ENCODE measurements around the gene RXYLT1.
"Not testable (repeated sequence)": the region's sequence is repeated elsewhere in the genome, so short reads cannot be mapped to it uniquely, and the experiment has no call there.

Gene RXYLT1, protein sequence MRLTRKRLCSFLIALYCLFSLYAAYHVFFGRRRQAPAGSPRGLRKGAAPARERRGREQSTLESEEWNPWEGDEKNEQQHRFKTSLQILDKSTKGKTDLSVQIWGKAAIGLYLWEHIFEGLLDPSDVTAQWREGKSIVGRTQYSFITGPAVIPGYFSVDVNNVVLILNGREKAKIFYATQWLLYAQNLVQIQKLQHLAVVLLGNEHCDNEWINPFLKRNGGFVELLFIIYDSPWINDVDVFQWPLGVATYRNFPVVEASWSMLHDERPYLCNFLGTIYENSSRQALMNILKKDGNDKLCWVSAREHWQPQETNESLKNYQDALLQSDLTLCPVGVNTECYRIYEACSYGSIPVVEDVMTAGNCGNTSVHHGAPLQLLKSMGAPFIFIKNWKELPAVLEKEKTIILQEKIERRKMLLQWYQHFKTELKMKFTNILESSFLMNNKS

DNA sequence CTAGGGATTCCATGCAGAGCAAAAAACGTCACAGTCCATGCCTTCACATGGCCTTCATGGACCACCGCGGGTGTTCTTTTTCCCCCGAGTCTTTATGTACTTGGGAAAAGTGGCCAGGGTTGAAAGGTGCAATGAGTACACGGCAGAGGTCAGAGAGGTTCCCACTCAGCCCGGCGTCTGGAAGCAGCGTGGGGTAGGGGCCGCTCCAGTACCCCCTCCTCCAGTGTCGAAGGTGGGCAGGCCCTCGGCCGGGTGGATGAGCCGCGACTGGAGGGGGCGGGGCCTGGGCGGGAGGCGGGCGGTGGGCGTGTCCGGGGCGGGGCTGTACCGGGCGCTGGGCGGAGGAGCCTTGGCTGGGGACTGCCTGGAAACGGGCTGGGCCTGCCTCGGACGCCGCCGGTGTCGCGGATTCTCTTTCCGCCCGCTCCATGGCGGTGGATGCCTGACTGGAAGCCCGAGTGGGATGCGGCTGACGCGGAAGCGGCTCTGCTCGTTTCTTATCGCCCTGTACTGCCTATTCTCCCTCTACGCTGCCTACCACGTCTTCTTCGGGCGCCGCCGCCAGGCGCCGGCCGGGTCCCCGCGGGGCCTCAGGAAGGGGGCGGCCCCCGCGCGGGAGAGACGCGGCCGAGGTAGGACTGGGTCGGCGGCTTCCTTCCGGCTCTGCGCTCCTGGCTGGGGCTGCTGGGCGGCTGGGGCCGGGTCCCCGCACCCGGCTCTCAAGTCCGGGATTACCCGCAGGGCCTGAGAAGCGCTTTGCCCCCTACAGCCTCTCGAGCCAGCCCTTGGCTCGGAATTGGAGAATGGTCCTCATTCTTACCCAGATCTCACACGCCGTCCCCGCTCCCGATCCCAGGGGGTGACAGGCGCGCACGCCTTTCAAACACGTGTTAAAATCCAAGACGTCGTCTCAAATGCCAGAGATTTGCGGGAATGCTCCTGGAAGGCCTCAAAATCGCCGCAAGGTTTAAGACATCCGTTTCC lies at the start of gene RXYLT1:
Gene RXYLT1 (plus strand): TSS at position 412 of the 984 bp plus-strand sequence. CDS start 52 bp downstream, at position 464.
- Histone ChIP-seq H3K4me1 (ENCODE audit: control insufficient read depth in 2 of 2, insufficient read depth in 2 of 2, low read length in 2 of 2) (peaks cover 0 to 3% of the 10 kb centered on the region in 2 donors), H3K36me3 (ENCODE audit: control insufficient read depth in 2 of 2, insufficient read depth in 2 of 2, low read length in 2 of 2) (peaks cover 0 to 8% of the 10 kb centered on the region in 2 donors), H3K27ac (ENCODE audit: low read depth in 2 of 2, low read length in 2 of 2) (peak within 1 kb of the TSS; percentile 84 to 87), H3K9me3 (ENCODE audit: control insufficient read depth in 2 of 2, low read length in 2 of 2) (no peaks in the 10 kb centered on the region), H3K9ac (ENCODE audit: low read depth in 1 of 2, low read length in 2 of 2) (peak within 1 kb of the TSS; percentile 81 to 94), H3K27me3 (ENCODE audit: control insufficient read depth in 2 of 2, insufficient read depth in 2 of 2, low read length in 2 of 2) (no peaks in the 10 kb centered on the region), H3K4me3 (ENCODE audit: low read length in 2 of 2) (peak within 1 kb of the TSS; percentile 86 to 94)

DNA sequence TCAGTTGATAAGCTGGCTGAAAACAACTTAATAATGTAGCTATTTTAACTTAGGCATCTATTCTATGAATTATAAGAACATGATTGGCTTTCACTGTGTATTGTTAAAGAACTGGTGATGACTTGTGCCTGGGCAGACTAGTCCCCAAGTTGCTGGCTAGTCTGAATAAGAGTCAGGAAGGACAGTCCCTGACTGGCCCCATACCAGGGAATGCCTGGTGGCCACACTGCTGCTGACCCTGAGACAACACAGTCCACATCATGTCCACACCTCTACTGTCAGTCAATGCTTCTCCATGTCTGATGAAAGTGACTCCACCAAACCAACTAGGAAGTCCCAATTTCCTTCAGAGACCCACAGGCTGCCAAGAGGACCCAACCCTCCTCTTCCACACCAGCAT lies 46.9 kb upstream of the RXYLT1 start:
- not testable (repeated sequence) for H3K4me1 ChIP-seq (ENCODE audit: control insufficient read depth in 2 of 2, insufficient read depth in 2 of 2, low read length in 2 of 2); H3K27ac ChIP-seq (ENCODE audit: low read depth in 2 of 2, low read length in 2 of 2); H3K27me3 ChIP-seq (ENCODE audit: control insufficient read depth in 2 of 2, insufficient read depth in 2 of 2, low read length in 2 of 2); H3K4me3 ChIP-seq (ENCODE audit: low read length in 2 of 2); H3K9ac ChIP-seq (ENCODE audit: low read depth in 1 of 2, low read length in 2 of 2); H3K36me3 ChIP-seq (ENCODE audit: control insufficient read depth in 2 of 2, insufficient read depth in 2 of 2, low read length in 2 of 2); H3K9me3 ChIP-seq (ENCODE audit: control insufficient read depth in 2 of 2, low read length in 2 of 2)

DNA sequence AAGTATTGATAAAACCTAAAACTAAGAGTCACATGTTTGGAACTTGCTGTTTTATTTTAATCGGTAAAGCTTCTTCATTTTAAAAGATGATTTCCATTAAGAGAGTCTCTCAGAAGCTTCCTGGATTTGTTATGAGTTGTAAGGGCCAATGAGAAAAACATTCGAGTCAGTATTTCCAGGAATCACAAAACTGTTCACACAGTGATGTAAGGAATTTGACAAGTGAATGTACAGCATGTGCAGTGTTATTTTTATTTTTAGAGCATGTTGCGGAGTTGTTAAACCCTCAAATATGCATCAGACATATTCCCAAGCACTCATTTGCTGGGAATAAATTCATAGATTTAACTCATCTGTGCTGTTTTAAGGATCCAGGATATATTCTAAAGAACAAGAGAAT lies 46.1 kb upstream of the RXYLT1 start:
- H3K27me3 ChIP-seq (ENCODE audit: control insufficient read depth in 2 of 2, insufficient read depth in 2 of 2, low read length in 2 of 2); H3K27ac ChIP-seq (ENCODE audit: low read depth in 2 of 2, low read length in 2 of 2); H3K9ac ChIP-seq (ENCODE audit: low read depth in 1 of 2, low read length in 2 of 2); H3K36me3 ChIP-seq (ENCODE audit: control insufficient read depth in 2 of 2, insufficient read depth in 2 of 2, low read length in 2 of 2); H3K4me3 ChIP-seq (ENCODE audit: low read length in 2 of 2); H3K9me3 ChIP-seq (ENCODE audit: control insufficient read depth in 2 of 2, low read length in 2 of 2); H3K4me1 ChIP-seq (ENCODE audit: control insufficient read depth in 2 of 2, insufficient read depth in 2 of 2, low read length in 2 of 2): not testable (repeated sequence)

DNA sequence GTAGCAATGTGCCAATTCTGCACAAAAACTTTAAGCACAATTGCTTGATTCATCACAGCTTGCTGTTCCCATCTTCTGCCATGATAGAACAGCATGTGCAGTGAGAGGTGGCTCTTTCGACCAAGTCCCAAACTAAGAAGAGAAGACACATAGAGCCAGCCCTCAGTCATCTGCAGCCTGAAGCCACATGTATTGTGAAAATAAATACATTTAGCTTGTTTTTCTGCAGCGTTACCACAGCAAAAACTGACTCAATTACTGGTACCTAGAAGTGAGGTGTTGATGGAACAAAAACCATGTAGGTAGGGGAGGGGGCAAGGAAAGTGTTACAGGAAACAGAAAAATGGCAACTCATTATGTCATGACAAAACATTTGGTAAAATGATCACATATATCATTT lies 39.2 kb upstream of the RXYLT1 start:
- not testable (repeated sequence) for H3K27me3 ChIP-seq (ENCODE audit: control insufficient read depth in 2 of 2, insufficient read depth in 2 of 2, low read length in 2 of 2); H3K4me1 ChIP-seq (ENCODE audit: control insufficient read depth in 2 of 2, insufficient read depth in 2 of 2, low read length in 2 of 2); H3K9ac ChIP-seq (ENCODE audit: low read depth in 1 of 2, low read length in 2 of 2); H3K27ac ChIP-seq (ENCODE audit: low read depth in 2 of 2, low read length in 2 of 2); H3K36me3 ChIP-seq (ENCODE audit: control insufficient read depth in 2 of 2, insufficient read depth in 2 of 2, low read length in 2 of 2); H3K9me3 ChIP-seq (ENCODE audit: control insufficient read depth in 2 of 2, low read length in 2 of 2); H3K4me3 ChIP-seq (ENCODE audit: low read length in 2 of 2)

DNA sequence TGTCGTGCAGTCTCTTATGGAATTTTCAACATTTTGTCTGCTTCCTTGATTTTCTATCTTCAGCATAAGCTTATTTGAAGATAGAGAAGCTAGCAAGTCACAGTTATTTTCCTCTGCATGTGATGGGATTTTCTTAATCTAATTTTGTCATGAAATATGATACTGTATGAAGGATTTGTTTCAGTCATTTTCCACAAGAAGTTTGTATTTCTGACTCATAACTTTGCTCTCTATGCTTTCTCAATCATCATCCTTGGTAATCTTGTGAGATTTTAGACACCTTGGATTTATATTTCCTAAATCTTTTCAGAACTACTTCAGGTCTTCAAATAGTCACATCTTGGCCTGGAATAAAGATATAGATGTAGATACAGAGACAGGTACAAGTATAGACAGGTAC lies 38.3 kb upstream of the RXYLT1 start:
- not testable (repeated sequence) for H3K9ac ChIP-seq (ENCODE audit: low read depth in 1 of 2, low read length in 2 of 2); H3K4me1 ChIP-seq (ENCODE audit: control insufficient read depth in 2 of 2, insufficient read depth in 2 of 2, low read length in 2 of 2); H3K27ac ChIP-seq (ENCODE audit: low read depth in 2 of 2, low read length in 2 of 2); H3K4me3 ChIP-seq (ENCODE audit: low read length in 2 of 2); H3K27me3 ChIP-seq (ENCODE audit: control insufficient read depth in 2 of 2, insufficient read depth in 2 of 2, low read length in 2 of 2); H3K9me3 ChIP-seq (ENCODE audit: control insufficient read depth in 2 of 2, low read length in 2 of 2); H3K36me3 ChIP-seq (ENCODE audit: control insufficient read depth in 2 of 2, insufficient read depth in 2 of 2, low read length in 2 of 2)

DNA sequence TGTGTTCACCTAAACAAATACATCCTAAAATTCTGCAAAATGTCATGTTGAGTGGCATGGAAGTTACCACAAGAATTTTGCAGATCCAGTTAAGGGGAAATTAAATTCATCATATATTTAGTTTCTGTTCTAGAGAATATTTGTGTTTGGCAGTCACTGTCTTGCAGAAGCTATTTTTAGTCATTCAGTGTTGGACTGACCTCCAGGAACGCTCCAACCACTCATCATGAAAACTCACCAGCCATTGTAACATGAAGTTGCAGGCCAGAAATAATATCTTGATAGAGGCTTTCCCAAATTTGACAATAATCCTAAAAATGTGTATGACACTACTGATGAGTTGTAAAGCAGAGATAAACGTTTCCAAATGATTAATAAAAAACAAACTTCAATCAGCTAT lies 35.6 kb upstream of the RXYLT1 start:
- not testable (repeated sequence) for H3K36me3 ChIP-seq (ENCODE audit: control insufficient read depth in 2 of 2, insufficient read depth in 2 of 2, low read length in 2 of 2); H3K27me3 ChIP-seq (ENCODE audit: control insufficient read depth in 2 of 2, insufficient read depth in 2 of 2, low read length in 2 of 2); H3K4me1 ChIP-seq (ENCODE audit: control insufficient read depth in 2 of 2, insufficient read depth in 2 of 2, low read length in 2 of 2); H3K27ac ChIP-seq (ENCODE audit: low read depth in 2 of 2, low read length in 2 of 2); H3K9ac ChIP-seq (ENCODE audit: low read depth in 1 of 2, low read length in 2 of 2); H3K9me3 ChIP-seq (ENCODE audit: control insufficient read depth in 2 of 2, low read length in 2 of 2); H3K4me3 ChIP-seq (ENCODE audit: low read length in 2 of 2)

DNA sequence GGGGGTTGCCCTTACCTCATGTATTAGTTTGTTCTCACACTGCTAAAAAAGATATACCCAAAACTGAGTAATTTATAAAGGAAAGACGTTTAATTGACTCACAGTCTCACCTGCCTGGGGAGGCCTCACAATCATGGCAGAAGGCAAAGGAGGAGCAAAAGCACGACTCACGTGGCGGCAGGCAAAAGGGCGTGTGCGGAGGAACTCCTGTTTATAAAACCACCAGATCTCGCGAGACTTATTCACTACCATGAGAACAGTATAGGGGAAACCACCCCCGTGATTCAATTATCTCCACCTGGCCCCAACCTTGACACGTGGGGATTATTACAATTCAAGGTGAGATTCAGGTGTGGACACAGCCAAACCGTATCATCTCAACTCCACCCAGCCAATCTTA lies 33.2 kb upstream of the RXYLT1 start:
- H3K9me3 ChIP-seq (ENCODE audit: control insufficient read depth in 2 of 2, low read length in 2 of 2); H3K36me3 ChIP-seq (ENCODE audit: control insufficient read depth in 2 of 2, insufficient read depth in 2 of 2, low read length in 2 of 2); H3K27me3 ChIP-seq (ENCODE audit: control insufficient read depth in 2 of 2, insufficient read depth in 2 of 2, low read length in 2 of 2); H3K27ac ChIP-seq (ENCODE audit: low read depth in 2 of 2, low read length in 2 of 2); H3K4me1 ChIP-seq (ENCODE audit: control insufficient read depth in 2 of 2, insufficient read depth in 2 of 2, low read length in 2 of 2); H3K9ac ChIP-seq (ENCODE audit: low read depth in 1 of 2, low read length in 2 of 2); H3K4me3 ChIP-seq (ENCODE audit: low read length in 2 of 2): not testable (repeated sequence)

DNA sequence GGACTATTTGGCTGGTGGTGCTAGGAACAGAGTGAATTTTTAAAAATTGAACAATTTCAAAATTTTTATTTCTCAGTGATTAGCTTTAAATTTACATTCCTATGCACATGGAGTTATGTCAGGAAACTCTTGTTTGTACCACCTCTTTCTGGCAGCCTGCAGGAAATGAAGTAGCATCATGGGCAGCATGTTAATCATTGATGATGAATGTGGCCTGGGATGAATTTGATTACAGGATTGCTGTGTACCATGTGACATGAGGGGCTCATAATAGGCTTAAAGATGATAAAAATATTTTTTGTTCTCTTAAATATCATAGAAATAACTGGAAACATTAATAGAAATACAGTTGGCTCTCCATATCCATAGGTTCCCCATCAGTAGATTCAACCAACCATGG lies 32.6 kb upstream of the RXYLT1 start:
- not testable (repeated sequence) for H3K4me3 ChIP-seq (ENCODE audit: low read length in 2 of 2); H3K27ac ChIP-seq (ENCODE audit: low read depth in 2 of 2, low read length in 2 of 2); H3K9ac ChIP-seq (ENCODE audit: low read depth in 1 of 2, low read length in 2 of 2); H3K4me1 ChIP-seq (ENCODE audit: control insufficient read depth in 2 of 2, insufficient read depth in 2 of 2, low read length in 2 of 2); H3K27me3 ChIP-seq (ENCODE audit: control insufficient read depth in 2 of 2, insufficient read depth in 2 of 2, low read length in 2 of 2); H3K9me3 ChIP-seq (ENCODE audit: control insufficient read depth in 2 of 2, low read length in 2 of 2); H3K36me3 ChIP-seq (ENCODE audit: control insufficient read depth in 2 of 2, insufficient read depth in 2 of 2, low read length in 2 of 2)

DNA sequence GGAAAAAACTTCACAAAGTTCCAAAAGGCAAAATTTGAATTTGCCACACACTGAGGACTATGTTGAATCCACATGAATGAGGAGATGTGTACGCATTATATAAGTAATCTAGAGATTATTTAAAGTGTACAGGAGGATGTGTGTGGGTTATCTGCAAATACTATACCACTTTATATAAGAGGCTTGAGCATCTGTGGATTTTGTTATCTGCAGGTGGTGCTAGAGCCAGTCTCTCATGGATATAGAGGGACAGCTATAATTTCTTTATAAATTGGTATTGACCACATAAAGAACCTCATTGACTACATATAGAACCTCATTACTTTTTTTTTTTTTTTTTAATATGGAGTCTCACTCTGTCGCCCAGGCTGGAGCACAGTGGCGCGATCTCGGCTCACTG lies 32.2 kb upstream of the RXYLT1 start:
- Histone ChIP-seq H3K4me1 (ENCODE audit: control insufficient read depth in 2 of 2, insufficient read depth in 2 of 2, low read length in 2 of 2) (no peaks in the 10 kb centered on the region), H3K36me3 (ENCODE audit: control insufficient read depth in 2 of 2, insufficient read depth in 2 of 2, low read length in 2 of 2) (no peaks in the 10 kb centered on the region), H3K9me3 (ENCODE audit: control insufficient read depth in 2 of 2, low read length in 2 of 2) (no peaks in the 10 kb centered on the region), H3K4me3 (ENCODE audit: low read length in 2 of 2) (no peak overlapping the region), H3K27ac (ENCODE audit: low read depth in 2 of 2, low read length in 2 of 2) (no peak overlapping the region), H3K9ac (ENCODE audit: low read depth in 1 of 2, low read length in 2 of 2) (no peak overlapping the region), H3K27me3 (ENCODE audit: control insufficient read depth in 2 of 2, insufficient read depth in 2 of 2, low read length in 2 of 2) (no peaks in the 10 kb centered on the region)

DNA sequence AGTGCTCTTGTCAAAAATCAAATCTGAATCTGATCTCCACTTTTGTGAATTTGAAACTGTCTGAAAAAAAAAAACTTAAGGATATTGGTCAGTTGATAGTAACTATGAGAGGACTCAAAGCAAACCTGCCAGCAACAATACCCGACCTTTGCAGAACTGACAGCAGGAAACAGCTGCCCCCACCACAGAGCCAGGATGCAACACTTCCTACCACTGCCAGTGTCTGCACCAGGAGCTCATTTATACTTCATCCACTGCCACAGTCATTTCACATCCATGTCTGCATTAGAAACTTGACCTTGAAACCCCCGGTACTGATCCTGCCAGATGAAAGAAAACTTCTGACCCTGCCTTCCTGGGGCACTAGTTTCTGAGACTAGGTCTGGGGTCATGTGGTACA lies 27.4 kb upstream of the RXYLT1 start:
- Histone ChIP-seq H3K27ac (ENCODE audit: low read depth in 2 of 2, low read length in 2 of 2) (no peak overlapping the region), H3K9me3 (ENCODE audit: control insufficient read depth in 2 of 2, low read length in 2 of 2) (no peaks in the 10 kb centered on the region), H3K4me1 (ENCODE audit: control insufficient read depth in 2 of 2, insufficient read depth in 2 of 2, low read length in 2 of 2) (no peaks in the 10 kb centered on the region), H3K4me3 (ENCODE audit: low read length in 2 of 2) (no peak overlapping the region), H3K36me3 (ENCODE audit: control insufficient read depth in 2 of 2, insufficient read depth in 2 of 2, low read length in 2 of 2) (no peaks in the 10 kb centered on the region), H3K9ac (ENCODE audit: low read depth in 1 of 2, low read length in 2 of 2) (no peak overlapping the region), H3K27me3 (ENCODE audit: control insufficient read depth in 2 of 2, insufficient read depth in 2 of 2, low read length in 2 of 2) (no peaks in the 10 kb centered on the region)

Data from mucosa of rectum (tissue), 2 donors.